Activated CD8-positive, alpha-beta memory T cell treated with anti-CD3 and anti-CD28 coated beads for 4 hours (primary cell): Measurements from ENCODE around the gene NRSN2.
A peak's percentile ranks its signal among the peaks of the same experiment; 100 is the strongest.
"Not testable (repeated sequence)": the region's sequence is repeated elsewhere in the genome, so short reads cannot be mapped to it uniquely, and the experiment has no call there.

Source experiments
- DNase-seq, 2 donors: peaks; one replicate each; pipeline ENCODE4 v3.0.0-alpha.2; 2020; ENCODE audit warnings: low read depth in 2 of 2

The NRSN2 gene

GRCh38 chr20:375265-375889 is 28.5 kb downstream of the NRSN2 start:
- DNase-seq: no peak

- no peak for DNase-seq
These were observed 29.2 kb downstream of the NRSN2 start for GRCh38 chr20:376089-376488.

- no peak for DNase-seq
These were observed 29.8 kb downstream of the NRSN2 start for GRCh38 chr20:376750-377149.

GRCh38 chr20:377578-377977 is 30.7 kb downstream of the NRSN2 start:
- DNase-seq: not testable (repeated sequence)

GRCh38 chr20:378961-379336 is 32.0 kb downstream of the NRSN2 start:
- no peak for DNase-seq

GRCh38 chr20:380763-381580 is 34.1 kb downstream of the NRSN2 start:
- peak; percentile 13 to 19 for DNase-seq

GRCh38 chr20:381581-382290 is 34.8 kb downstream of the NRSN2 start:
- peak; percentile 54 for DNase-seq

- no peak for DNase-seq
These were observed 35.6 kb downstream of the NRSN2 start for GRCh38 chr20:382291-383115.

- DNase-seq: no peak
These were observed 37.0 kb downstream of the NRSN2 start for GRCh38 chr20:383889-384288.

- no peak for DNase-seq
These were observed 37.8 kb downstream of the NRSN2 start for GRCh38 chr20:384723-385122.

- DNase-seq: no peak
These were observed 38.5 kb downstream of the NRSN2 start for GRCh38 chr20:385448-385847.

GRCh38 chr20:386634-387033 is 39.7 kb downstream of the NRSN2 start:
- DNase-seq: not testable (repeated sequence)

- no peak for DNase-seq
These were observed 40.6 kb downstream of the NRSN2 start for GRCh38 chr20:387520-387919.

- no peak for DNase-seq
These were observed 41.4 kb downstream of the NRSN2 start for GRCh38 chr20:388034-388994.

GRCh38 chr20:389220-389619 is 42.3 kb downstream of the NRSN2 start:
- no peak for DNase-seq

GRCh38 chr20:391041-391711 is 44.3 kb downstream of the NRSN2 start:
- no peak for DNase-seq

- not testable (repeated sequence) for DNase-seq
These were observed 46.4 kb downstream of the NRSN2 start for GRCh38 chr20:393296-393695.

- DNase-seq: no peak
These were observed 49.3 kb downstream of the NRSN2 start for GRCh38 chr20:396252-396618.

- DNase-seq: no peak
These were observed 49.9 kb downstream of the NRSN2 start for GRCh38 chr20:396619-397431.
